NCI-H1092 treated with DMSO at 0.1 percent for 48 hours (cell line): ENCODE results near the gene SMIM33.
"Not testable (repeated sequence)": the region's sequence is repeated elsewhere in the genome, so short reads cannot be mapped to it uniquely, and the experiment has no call there.

ENCODE experiments used
- DNase-seq: peaks from one replicate; lab custom pipeline; 2025; lab: John Stamatoyannopoulos, UW

Gene SMIM33

GRCh38 chr5:139457241-139457640 lies 13.6 kb upstream of the SMIM33 start:
- no peak for DNase-seq

- no peak for DNase-seq
These were observed 13.0 kb upstream of the SMIM33 start for GRCh38 chr5:139457653-139458306.

GRCh38 chr5:139458580-139459407 lies 12.0 kb upstream of the SMIM33 start:
- DNase-seq, result no peak

DNA sequence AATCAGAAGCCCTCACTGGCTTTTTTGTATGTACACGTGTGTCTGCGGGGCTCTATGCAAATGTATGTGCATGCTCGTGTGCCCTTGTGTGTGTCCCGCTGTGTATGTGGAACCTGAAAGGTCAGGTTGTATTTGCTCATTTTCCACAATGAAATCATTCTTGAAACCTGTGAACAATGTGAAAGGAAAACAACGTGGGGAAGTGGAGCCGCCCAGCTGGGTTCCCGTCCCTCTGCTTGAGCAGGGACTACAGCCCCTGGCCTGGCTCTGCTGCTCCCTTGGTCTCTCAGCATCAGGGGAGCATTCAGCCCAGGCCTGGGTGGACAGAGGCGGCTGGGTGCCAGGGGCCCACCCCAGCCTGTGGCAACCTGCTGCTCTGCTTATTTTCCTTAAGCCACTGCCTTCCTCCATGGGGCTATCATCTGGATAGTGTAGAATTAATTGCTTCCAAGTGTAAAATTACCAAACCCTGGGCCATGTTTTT lies 11.3 kb upstream of the SMIM33 start:
- no peak for DNase-seq

GRCh38 chr5:139460455-139460854 lies 10.3 kb upstream of the SMIM33 start:
- DNase-seq, result no peak

DNA sequence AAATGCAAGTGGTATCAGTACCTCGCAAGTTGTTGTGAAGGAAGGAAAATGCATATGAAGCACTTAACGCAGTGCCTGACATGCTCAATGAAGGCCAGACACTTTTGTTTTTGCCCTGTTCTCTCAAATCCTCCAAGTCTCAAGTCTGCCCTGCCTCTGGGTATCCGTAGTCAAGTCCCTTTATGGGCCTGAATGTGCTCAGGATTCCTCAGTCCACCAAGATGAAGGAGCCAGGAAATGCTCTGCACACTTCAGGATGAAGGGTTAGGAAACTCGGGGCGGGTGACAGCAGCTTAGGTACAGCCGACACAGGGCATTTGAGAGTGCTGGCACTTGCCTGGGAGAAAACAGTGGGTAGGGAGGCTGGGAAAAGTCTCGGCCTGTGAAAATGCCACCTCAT lies 9.6 kb upstream of the SMIM33 start:
- no peak for DNase-seq

- no peak for DNase-seq
These were observed 9.1 kb upstream of the SMIM33 start for GRCh38 chr5:139461698-139462097.

DNA sequence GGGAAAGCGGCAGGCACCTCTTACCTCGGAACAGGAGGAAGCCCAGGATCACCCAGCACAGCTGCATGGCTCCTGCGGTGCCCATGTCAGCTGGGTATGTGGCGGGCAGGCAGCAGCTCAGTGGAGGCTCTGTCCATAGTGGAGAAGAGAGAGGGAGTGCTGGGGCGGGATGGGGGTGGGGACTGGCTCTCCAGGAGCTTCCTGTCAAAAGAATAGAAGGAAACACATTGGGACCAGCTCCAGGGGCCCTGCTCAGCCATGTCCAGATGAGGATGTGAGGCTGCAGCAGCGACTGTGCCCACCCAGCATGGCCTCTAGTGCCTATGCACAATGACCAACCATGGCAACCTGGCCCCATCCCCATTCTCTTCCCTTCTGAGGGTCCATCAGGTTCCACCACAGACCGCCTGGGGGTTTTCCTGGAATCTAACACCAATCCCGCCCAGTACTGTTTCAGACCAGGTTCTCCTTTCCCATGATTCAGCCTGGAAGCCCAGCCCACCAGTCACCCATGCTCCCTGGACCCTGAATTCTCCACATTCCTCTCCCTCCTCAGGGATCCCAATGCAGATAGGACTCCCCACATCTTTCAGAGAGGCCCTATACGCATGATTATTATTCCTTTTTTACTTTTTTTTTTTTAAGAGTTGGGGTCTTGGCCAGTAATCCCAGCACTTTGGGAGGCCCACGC lies 8.1 kb upstream of the SMIM33 start, which contains the start of gene ECSCR:
ECSCR (minus strand) TSS at position 158 of the 691 bp plus-strand sequence; CDS start at position 85, 73 bp downstream.
- DNase-seq, result no peak

DNA sequence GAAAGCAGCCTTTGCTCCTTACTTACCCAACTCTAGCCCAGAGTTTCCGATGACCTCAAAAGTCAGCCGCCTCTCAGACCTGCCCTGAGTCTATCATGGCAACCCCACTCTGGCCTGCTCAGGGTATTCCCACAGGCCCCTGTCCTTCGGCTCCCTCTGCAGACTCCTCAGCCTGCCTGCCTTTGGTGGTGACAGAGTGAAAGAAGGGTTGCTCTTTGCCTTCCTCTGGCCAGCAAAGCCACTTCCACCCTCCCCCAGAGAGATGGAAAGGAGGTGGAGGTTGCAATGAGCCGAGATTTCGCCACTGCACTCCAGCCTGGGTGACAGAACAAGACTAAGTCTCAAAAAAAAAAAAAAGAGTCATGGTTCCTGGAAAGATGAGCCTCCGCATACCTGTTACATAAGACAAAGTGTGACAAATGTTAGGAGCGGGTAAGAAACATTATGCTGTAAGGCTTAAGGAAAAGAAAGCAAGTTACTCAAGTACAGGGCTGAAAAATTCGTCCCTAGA lies 2.3 kb upstream of the SMIM33 start:
- DNase-seq, result no peak

- no peak for DNase-seq
These were observed 1.7 kb downstream of the SMIM33 start for GRCh38 chr5:139472386-139473030.

- DNase-seq, result no peak
These were observed 2.3 kb downstream of the SMIM33 start for GRCh38 chr5:139473105-139473504.

GRCh38 chr5:139473565-139473964 lies 2.8 kb downstream of the SMIM33 start:
- no peak for DNase-seq

DNA sequence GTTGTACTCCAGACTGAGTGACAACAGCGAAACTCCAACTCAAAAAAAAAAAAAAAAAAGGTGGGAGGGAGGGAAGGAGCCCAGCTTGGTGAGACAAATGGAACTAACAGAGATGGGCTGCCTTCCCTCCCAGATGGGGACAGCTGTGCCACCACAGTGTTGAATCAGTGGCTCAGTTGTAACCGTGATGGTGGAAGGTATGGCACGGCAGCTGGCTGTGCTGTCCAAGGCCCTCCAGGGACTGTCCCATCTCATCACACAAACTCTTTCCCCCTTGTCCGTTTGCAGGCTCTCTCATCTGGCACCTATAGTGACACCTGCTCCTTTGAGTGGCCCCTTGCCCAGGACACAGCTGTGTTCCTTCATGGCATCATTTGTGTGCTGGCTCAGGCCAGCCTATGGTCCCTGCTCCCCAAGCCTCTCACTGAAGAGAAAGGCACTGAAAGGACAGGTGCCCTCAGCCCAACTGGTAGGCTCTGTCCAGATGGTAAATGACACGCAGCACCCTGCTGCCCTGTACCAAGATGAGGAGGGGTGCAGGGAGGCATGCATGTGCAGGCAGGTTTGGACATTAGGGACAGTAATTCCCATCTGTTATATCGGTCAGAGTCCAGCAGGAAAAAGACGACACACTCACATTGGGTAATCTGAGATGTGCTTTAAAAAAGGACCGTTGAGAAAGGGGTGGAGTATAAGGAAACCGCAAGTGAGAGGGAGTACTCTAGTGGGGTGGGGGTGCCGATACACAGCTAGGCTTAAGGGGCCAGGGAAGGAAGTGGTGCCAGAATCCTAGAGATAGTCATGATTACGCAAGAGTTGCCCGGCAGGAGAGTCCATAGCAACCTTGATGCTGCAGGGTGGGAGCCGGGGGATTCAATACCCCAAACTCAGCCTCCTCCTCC lies 4.3 kb downstream of the SMIM33 start:
- no peak for DNase-seq

- no peak for DNase-seq
These were observed 5.2 kb downstream of the SMIM33 start for GRCh38 chr5:139475865-139476617.

DNA sequence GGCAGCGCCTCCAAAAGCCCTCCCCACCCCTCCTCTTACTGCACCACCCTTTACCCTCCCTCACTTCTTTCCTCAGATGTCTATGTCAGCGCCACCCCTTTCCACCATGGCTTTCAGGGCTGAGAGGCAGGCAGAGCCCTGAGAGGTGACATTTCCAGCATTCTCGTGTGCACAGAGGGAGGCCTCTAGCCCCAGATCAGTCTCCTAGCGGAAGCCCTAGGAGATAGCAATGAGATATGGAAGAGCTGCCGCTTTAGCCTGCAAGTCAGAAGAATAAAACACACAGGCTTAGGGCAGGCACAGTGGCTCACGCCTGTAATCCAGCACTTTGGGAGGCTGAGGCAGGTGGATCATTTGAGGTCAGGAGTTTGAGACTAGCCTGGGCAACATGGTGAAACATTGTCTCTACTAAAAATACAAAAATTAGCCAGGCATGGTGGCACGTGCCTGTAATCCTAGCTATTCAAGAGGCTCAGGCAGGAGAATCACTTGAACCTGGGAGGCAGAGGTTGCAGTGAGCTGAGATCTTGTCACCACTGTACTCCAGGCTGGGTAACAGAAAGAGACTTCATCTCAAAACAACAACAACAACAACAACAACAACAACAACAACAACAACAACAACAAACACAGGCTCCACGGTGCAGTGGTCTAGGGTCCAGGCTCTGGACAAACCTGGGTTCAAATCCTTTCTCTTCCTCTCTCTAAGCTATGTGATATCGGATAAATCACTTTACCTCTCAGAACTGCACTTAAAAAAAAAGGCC lies 8.0 kb downstream of the SMIM33 start:
- not testable (repeated sequence) for DNase-seq

- not testable (repeated sequence) for DNase-seq
These were observed 8.9 kb downstream of the SMIM33 start for GRCh38 chr5:139479729-139480128.

GRCh38 chr5:139481122-139481533 lies 10.3 kb downstream of the SMIM33 start:
- DNase-seq, result no peak

DNA sequence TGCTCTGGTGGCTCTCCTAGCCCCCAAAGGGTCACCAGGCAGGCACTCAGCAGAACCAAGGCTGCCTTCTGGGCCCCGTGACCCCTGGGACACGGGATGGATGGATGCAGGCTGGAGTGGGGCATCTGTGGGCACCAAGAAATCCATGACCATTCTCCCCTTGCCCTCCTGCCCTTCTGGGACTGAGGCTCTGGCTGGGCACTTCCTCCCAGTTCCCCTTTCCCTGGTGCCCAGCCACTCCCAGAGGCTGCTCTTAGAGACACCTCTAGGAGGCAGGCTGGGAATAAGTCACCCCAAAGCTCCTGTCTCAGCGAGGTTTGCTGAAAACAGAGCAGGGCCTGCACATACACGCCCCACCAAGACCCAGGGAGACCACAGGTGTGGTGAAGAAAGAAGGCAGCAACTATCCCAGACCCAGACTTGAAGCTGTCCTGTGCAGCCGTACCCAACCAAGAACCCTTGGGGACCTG lies 10.8 kb downstream of the SMIM33 start:
- no peak for DNase-seq
